Erythroblast (primary cell): Measurements from ENCODE around the gene P2RY14.
"Not testable (repeated sequence)": the region's sequence is repeated elsewhere in the genome, so short reads cannot be mapped to it uniquely, and the experiment has no call there.

Source experiments
- DNase-seq, 2 experiments: peaks; one replicate each; lab custom pipeline; 2025; lab: John Stamatoyannopoulos, UW
- GATA1 ChIP-seq: IDR thresholded peaks from 2 replicates; pipeline ENCODE4 v1.6.1; 2011; ENCODE audit warnings: low read depth, mild to moderate bottlenecking, control low read depth, low read length, moderate library complexity
- POLR2A ChIP-seq: IDR thresholded peaks from 2 replicates; pipeline ENCODE4 v1.6.1; 2011; ENCODE audit warnings: mild to moderate bottlenecking, low read length

Gene P2RY14

DNA sequence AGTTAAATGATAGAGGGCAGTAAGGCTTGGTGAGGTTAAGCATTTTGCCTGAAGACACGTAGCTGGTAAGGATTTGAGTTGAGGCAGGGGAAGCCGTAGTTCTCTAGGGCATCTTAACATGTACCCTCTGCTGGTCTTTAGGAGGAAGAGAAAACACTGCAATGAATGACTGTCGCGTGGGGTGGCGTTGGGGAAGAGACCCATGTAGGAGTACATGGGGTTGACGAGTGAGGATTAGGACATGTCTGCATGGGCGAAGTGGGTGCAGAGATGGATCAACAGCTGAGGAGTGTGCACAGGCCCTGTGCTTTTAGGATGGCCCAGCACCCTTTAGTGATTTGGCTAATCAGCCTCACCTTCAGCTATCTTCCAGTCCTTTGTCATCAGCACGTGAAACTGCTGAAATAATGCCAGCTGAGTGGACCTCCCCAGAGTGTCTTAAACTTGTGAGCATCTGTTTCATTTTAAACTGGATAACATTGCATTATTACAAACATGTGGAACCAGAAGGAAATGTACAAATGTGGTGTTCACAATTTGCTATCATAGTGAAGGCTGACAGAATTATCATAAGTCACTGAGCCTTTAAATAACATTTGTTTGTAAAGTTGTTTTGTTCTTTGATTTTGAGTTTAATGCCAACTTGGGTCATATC lies 15.3 kb downstream of the P2RY14 start:
- no peak for TF ChIP-seq GATA1
- no peak for TF ChIP-seq POLR2A
- DNase-seq, result no peak

DNA sequence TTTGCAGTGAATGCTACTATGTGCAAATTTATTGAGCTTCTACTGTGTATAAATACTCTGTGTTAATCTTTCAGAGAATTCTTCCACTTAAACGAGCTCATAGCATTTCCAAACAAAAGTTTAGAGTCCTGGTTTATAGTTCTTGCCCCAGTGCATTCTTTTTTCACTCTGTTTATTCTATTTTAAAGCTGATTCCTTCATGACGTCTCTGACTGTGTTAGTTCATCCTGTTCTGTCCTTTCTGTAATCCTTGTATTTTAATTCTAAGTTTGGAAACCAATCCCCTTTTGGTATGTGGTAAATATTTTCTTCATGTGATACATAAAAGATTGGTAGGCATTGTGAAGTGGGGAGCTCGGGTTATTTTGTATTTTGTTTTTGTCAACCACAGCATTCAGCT lies 18.7 kb downstream of the P2RY14 start:
- no peak for DNase-seq

DNA sequence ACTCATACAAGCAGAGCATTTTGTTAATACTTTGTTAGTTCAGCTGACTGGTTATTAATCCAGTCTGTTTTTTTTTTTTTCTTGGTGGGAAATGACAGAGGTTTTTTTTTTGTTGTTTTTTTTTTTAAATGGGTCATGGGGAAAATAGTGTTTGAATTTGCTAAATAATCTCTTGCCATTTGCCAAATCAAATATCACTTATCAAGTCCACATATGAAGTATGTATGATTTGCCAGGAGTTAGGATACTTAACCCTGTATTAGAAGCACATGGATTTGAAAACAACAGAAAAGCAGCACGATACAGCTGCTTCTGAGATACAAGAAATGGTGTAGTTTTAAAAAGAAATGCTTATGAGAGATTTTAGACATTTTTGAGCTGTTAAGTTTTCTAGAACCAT lies 21.6 kb downstream of the P2RY14 start:
- TF ChIP-seq POLR2A (no peak), GATA1 (no peak)
- DNase-seq, result no peak

More for the DNA sequence above, 18.7 kb downstream of the P2RY14 start:
- no peak for TF ChIP-seq GATA1
- no peak for TF ChIP-seq POLR2A

DNA sequence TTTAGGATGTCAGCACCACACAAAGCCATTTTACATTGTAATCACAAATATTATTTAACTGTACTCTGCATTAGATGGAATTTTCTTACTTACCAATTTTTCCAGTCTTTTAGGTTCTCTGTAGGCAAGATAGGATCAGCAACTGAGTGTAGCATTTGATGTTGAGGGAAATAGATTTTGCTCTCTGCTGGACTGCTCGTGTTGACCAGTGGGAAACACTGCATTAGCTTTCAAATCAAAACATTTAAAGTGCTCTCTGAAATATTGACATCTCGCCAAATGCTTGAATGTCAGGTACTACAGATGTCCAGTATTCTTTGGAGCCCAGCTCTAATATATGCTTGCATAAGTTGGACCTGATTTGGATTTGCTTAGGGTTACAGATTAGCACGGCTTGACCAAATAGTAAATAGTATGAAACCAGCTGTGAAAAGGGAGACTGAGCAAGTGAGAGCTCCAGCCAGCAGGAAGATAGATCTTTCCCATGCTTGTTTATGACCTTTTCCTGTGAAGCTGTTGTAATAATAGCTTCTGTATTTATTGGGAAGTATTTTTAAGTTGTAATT lies 29.5 kb downstream of the P2RY14 start:
- no peak for DNase-seq
- TF ChIP-seq POLR2A (no peak), GATA1 (no peak)

DNA sequence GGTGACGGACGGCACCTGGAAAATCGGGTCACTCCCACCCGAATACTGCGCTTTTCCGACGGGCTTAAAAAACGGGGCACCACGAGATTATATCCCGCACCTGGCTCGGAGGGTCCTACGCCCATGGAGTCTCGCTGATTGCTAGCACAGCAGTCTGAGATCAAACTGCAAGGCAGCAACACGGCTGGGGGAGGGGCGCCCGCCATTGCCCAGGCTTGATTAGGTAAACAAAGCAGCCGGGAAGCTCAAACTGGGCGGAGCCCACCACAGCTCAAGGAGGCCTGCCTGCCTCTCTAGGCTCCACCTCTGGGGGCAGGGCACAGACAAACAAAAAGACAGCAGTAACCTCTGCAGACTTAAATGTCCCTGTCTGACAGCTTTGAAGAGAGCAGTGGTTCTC lies 36.3 kb downstream of the P2RY14 start:
- not testable (repeated sequence) for DNase-seq

DNA sequence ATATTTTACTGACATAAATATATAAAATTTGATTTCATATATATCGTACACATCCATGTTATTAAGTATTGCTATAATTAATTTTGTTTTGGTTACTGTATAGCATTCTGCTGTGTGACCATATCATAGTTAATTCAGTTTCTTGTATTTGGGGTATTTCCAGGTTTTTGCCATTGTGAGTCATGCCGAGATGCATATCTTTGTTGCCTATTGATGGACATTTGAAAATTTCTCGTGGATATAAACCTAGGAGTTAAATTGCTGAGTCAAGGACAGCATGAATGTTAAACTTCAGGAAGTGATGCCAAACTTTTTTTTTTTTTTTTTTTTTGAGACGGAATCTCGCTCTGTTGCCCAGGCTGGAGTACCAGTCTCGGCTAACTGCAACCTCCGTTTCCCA lies 41.6 kb downstream of the P2RY14 start:
- no peak for DNase-seq
- TF ChIP-seq GATA1 (no peak), POLR2A (no peak)

DNA sequence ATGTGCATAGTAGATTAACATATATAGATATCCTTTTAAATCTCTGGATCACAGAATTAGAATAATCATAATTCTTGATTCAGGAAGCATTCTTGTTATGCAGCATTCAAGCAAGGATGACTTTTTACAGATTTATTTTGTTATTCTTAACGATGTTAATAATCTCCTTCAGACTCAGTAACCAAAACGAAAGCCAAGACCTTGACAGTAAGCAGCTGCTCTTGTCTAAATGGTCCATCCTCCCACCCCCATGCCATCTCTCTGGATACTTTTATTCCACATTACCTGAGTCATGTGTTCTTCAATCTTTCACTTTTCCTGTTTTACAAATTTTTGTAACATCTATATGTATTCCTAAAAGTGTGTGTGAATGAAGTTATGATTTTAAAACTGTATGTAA lies 42.0 kb downstream of the P2RY14 start:
- no peak for TF ChIP-seq GATA1
- no peak for TF ChIP-seq POLR2A
- no peak for DNase-seq

DNA sequence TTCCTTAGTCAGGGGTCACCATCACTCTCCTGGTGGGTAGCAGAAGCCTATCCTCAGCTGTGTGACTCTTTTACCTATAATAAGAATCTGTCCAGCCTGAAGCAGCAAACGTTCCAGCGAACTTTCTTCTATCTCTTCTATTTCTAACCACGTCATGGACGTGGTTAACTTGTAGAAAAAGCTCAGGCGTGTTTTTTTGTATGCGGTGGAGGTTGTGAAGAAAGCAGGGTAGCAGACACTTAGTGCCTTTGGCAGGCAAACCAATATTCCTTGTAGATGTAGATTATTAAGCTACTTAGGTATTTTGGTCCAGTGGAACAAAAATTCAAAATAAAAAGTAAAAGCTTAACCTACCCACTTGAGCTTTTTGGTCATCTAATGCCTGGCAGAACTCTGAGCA lies 43.5 kb downstream of the P2RY14 start:
- no peak for DNase-seq
- TF ChIP-seq POLR2A, result no peak
- no peak for TF ChIP-seq GATA1

DNA sequence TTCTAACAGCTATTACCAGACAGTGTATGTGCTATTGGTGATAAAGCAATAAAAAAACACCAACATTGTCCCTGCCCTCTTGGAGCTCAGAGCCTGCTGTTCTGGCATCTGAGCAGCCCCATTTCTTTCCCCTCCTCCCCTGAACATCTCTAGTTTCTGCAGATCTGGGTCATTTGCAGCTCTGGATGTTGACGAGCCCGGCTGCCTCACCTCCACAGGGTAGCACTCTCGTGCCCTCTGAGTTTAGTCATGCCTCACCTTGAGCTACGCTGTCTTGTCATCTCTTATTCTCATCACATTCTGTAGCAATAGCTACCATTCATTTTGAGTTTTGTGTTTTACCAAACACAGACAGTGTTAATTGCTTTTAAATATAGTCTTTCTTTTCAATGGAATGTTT lies 45.4 kb downstream of the P2RY14 start:
- TF ChIP-seq GATA1 (no peak), POLR2A (no peak)
- DNase-seq, result no peak

DNA sequence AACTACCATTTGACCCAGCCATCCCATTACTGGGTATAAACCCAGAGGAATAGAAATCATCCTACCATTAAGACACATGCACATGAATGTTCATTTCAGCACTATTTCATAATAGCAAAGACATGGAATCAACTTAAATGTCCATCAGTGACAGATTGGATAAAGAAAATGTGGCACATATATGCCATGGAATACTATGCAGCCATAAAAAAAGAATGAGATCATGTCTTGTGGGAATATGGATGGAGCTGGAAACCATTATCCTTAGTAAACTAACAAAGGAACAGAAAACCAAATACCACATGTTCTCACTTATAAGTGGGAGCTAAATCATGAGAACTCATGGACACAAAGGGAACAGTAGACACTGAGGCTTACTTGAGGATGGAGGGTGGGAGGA lies 45.9 kb downstream of the P2RY14 start:
- DNase-seq, result not testable (repeated sequence)

DNA sequence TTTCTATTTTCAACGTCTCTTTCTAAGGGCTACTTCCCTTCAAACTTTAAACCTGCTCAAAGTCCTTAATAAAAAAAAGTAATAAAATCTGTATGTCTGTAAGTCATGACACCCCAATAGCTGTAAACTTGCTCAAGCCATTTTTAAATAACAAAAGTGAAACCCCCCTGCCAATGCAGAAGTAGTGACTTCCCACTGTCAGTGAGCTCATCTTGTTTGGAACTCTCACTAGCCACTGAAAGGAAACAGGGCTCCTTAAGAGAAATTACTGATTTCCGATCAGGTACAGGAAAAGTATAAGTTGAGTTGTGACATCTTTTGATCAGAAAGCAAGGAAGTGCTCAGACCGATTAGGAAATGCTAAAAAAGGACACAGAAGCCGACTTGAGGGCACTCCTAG lies 47.7 kb downstream of the P2RY14 start:
- TF ChIP-seq POLR2A (no peak), GATA1 (no peak)
- no peak for DNase-seq

DNA sequence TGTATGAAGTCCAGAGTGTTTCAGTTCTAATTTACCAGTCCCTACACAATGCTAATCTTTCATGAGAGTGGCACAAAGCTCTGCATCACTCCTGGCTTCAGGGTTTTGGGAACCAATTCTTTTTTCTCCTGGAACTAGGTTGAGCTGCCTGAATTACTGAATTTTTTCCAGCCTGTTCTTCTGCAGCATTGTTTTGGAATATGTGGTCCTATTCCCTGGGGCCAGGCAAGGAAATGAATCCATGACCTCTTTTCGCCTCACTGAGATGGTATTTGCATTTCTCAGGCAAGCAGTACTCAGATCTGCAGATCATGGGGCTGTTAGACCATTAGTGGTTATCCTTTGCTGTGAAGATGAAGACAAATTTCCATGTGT lies 49.7 kb downstream of the P2RY14 start:
- DNase-seq, result no peak
- TF ChIP-seq POLR2A (no peak), GATA1 (no peak)

DNA sequence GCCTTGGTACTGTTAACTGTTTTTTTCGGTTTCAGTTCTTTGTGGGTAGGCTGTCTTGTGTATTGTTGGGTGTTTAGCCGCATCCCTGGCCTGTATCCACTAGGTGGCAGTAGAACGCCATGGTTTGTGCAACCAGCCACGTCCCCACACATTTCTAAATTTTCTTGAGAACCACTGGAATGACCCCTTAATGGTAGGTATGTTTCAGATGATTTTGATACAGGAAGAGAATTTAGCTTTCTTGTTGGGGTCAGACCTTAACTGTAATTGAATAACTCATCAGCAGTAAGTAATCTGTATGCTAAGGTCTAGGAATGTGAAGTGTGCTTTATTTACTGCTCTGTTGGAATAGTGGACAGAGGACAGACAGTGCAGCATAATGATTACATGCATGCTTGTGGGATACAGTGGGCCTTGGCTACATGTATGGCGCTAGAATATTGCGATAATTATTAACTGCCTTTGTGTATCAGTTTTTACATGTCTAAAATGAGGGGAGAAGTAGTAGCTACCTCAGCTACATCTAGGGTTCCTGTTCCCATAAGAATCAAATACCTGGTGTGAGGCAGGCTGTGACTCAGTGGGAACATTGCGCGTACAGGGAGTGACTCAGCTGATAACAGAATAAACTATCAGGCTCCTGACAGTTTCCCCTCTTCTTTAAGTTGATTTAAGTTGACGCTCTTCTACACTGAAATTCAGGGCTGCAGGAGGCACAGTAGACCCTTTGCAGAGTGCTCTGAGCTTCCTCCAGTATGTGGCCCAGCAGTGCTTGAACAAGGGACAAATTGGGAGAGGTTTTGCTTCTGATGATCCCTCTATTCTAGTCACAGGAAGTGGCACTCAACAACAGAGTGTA lies 50.3 kb downstream of the P2RY14 start:
- TF ChIP-seq POLR2A, result no peak
- no peak for TF ChIP-seq GATA1
- peak; percentile 71 to 83 for DNase-seq

DNA sequence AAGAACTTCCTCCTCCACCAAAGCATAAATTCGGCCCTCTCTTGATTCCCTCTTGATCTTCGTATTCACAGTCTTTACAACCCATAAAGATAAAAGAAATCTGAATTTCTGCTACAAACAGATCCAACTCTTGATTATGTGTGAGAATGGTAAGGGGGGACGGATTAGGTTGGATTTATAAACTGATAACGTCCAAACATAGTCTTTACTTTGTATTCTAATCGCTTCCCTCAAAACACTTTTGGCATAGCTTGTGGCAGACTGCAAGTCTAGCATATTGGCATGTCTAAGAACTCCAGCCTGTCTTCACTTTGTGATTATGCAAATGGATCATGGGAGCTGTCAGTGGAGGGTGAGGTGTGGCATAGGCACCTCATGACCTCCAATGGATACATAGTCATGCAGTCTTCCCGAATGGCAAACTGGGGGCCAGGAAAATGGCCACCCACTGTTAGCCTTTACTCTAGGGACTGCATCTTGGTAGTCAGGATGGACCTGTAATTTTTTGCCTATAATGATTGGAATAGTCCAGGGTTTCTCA lies 51.0 kb downstream of the P2RY14 start:
- TF ChIP-seq GATA1, result no peak
- no peak for TF ChIP-seq POLR2A
- no peak for DNase-seq

DNA sequence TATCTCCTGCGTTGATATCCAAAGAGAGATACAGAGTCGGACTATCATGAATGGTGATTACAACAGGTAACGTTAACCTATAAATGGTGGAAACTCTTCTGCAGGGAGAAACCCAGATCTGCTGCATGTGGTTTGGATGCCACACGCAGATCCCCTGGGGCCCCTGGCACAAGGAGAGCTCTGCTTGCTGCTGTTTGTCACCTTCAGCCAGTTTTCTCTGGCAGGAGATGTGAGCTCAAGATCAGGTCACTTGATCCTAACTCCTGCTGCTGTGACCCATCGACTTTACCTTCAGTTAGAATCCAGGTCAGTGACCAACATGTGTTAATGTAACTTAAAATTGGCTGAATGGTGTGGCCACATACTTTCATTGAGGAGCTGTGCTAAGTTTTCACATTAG lies 51.5 kb downstream of the P2RY14 start:
- TF ChIP-seq GATA1, result no peak
- no peak for TF ChIP-seq POLR2A
- DNase-seq, result no peak

DNA sequence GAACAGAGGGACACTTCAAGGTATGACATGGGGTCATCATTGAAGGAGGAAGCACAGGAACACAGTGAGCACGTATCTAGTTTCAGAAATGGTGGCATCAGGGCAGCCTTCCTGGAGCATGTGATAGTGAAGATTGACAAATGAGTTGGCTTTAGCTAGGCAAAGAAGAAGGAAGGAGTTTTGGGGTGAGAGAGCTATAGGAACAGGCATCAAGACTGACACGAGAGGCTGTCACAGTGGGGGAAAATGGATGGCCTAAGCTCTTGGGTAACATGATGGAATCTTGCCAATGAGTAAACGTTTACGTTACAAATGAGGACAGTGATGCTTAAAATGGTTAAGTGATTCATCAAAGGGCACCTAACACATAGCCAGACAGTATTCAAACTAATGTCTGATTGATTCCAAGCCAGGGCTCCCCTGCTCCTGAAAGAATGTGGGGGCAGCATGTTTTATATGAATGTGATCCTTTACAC lies 52.2 kb downstream of the P2RY14 start:
- TF ChIP-seq GATA1 (no peak), POLR2A (no peak)
- peak in 1 of 2 experiments; percentile 6 for DNase-seq
